Measurements from ENCODE around the gene PAGE2B. TPM values are rescaled to one million over a fixed set of nuclear protein-coding genes. Genes with fewer than 3 reads are reported as not detected.

PAGE2B gene, protein sequence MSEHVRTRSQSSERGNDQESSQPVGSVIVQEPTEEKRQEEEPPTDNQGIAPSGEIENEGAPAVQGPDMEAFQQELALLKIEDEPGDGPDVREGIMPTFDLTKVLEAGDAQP
- total RNA-seq = under 1 TPM in 1 of 2 experiments, not detected in 1; 0.68 TPM

DNA sequence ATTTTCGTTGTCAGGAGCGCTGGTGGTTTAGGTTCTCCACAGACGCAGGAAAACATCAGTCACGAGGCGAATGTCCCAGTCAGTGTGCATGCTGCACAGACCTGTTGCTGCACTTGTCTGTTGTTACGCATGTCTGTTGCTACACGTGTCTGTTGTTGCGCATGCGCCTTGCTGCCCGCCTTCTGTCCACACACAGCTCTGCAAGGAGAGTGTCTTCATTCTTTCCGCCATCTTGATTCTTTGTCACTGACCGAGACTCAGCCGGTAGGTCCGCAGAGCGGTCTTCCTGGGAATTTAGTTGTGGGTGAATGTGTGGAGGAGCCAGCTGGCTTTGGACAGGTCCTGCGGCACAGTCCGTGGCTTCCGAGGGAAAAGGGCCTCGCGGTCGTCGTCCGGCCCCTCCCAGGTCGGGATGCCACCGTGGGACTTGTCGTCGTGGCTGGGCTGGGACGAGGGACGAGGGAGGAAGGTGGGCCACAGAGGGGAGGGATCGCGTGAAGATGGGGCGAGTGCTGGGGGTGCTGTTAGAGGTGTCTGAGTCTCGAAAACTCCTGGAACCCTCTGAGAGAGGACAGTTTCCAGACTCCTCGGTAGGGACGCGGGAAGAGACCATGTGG lies at the start of gene PAGE2B:
TSS of gene PAGE2B (plus strand) at position 180 of the 617 bp plus-strand sequence. CDS start 1,012 bp downstream, outside the sequence.
- no peak for ATAC-seq
- CTCF ChIA-PET = no interaction called here

DNA sequence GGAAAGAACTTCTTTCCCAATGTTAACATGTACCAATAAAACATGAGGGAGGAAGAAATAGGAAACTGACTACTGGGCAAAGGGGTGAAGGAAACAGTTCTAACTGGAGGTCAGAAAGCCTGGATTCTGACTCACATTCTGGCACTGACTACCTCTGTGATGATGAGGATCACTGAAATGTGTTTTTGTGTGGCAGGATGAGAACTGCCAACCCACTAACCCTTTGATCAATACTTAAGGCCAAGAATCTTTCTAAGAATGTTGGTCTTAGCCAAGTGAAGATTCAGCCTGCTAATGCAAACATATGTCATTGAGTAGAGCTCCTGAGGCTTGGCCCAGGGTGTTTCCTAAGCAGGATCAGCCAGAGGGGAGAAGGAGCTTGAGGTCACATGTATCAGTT lies 48.7 kb upstream of the PAGE2B start:
- H3K27ac Mint-ChIP-seq = no peak overlapping the region
- ATAC-seq = no peak
- peaks cover 4% of the 10 kb centered on the region for H3K4me1 Mint-ChIP-seq (ENCODE audit: low read depth)
- CTCF ChIA-PET = no interaction called here
- POLR2A ChIA-PET = no interaction called here
- no peaks in the 10 kb centered on the region for H3K27me3 Mint-ChIP-seq
- H3K36me3 Mint-ChIP-seq (ENCODE audit: low read depth) = peaks cover 2% of the 10 kb centered on the region
- TF ChIP-seq, protein P1, sequence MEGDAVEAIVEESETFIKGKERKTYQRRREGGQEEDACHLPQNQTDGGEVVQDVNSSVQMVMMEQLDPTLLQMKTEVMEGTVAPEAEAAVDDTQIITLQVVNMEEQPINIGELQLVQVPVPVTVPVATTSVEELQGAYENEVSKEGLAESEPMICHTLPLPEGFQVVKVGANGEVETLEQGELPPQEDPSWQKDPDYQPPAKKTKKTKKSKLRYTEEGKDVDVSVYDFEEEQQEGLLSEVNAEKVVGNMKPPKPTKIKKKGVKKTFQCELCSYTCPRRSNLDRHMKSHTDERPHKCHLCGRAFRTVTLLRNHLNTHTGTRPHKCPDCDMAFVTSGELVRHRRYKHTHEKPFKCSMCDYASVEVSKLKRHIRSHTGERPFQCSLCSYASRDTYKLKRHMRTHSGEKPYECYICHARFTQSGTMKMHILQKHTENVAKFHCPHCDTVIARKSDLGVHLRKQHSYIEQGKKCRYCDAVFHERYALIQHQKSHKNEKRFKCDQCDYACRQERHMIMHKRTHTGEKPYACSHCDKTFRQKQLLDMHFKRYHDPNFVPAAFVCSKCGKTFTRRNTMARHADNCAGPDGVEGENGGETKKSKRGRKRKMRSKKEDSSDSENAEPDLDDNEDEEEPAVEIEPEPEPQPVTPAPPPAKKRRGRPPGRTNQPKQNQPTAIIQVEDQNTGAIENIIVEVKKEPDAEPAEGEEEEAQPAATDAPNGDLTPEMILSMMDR (IDR thresholded peaks at IDR 0.05) = no peak
- intact Hi-C loops (cut with micrococcal nuclease) = no loop called here
- no peak for DNase-seq
- H3K9me3 Mint-ChIP-seq = no peaks in the 10 kb centered on the region
- no peak overlapping the region for H3K4me3 Mint-ChIP-seq

More for the DNA sequence above, at the start of gene PAGE2B:
- intact Hi-C loops (cut with micrococcal nuclease) = no loop called here
- TF ChIP-seq, protein P1 (IDR thresholded peaks at IDR 0.05) = no peak
- POLR2A ChIA-PET = no interaction called here
- Mint-ChIP-seq H3K4me3 (no peak within 1 kb of the TSS), H3K9me3 (no peaks in the 10 kb centered on the region), H3K27ac (no peak within 1 kb of the TSS), H3K27me3 (no peaks in the 10 kb centered on the region), H3K4me1 (ENCODE audit: low read depth) (no peaks in the 10 kb centered on the region), H3K36me3 (ENCODE audit: low read depth) (no peaks in the 10 kb centered on the region)
- DNase-seq = no peak

DNA sequence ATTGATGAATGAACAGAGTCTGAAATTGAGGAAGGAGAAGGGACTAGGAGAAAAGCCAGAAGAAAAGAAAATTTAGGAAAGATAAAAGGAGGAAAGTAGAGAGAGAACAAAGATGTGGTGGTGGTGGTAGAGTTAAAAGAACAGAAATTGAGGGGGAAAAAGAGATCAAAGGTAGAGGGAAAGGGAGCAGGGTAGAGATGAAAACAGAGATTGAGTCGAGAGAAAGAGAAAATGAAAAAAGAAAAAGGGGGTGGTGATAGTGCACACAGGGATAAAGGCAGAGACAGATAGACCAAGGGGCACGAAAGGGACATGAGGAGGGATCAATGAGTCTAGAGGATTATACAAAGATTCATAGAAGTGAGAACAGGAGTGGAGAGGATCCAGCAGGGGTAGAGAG lies 48.0 kb upstream of the PAGE2B start:
- DNase-seq = no peak
- ChIA-PET POLR2A (no interaction called here), CTCF (no interaction called here)
- Mint-ChIP-seq H3K9me3 (no peaks in the 10 kb centered on the region), H3K27ac (no peak overlapping the region), H3K27me3 (no peaks in the 10 kb centered on the region), H3K4me3 (no peak overlapping the region), H3K36me3 (ENCODE audit: low read depth) (no peaks in the 10 kb centered on the region), H3K4me1 (ENCODE audit: low read depth) (peaks cover 4% of the 10 kb centered on the region)
- TF ChIP-seq, protein P1 (IDR thresholded peaks at IDR 0.05) = no peak
- ATAC-seq = no peak
- intact Hi-C loops (cut with micrococcal nuclease) = no loop called here

DNA sequence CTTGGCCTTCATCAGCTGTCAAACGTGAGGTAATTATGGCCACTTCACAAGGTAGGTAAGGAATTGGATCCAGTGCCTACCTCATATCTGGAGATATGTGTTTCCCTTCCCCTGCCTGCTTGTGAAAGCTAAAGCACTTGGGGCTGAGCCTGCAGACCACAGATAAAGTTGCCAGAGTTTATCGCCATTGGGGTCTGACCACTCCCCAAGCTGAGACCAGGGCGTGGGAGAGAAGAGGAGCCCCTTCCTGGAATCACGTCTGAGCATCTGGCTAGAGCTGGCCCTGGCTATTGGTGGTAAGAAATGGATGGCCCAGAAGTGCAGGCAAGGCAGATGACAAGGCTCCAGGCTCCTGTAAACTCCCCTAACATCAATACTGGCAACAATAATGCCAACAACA lies 46.8 kb upstream of the PAGE2B start:
- H3K4me1 Mint-ChIP-seq (ENCODE audit: low read depth) = peaks cover 4% of the 10 kb centered on the region
- TF ChIP-seq, protein P1 (IDR thresholded peaks at IDR 0.05) = no peak
- no peak overlapping the region for H3K4me3 Mint-ChIP-seq
- CTCF ChIA-PET = no interaction called here
- no peaks in the 10 kb centered on the region for H3K27me3 Mint-ChIP-seq
- DNase-seq = no peak
- H3K36me3 Mint-ChIP-seq (ENCODE audit: low read depth) = no peaks in the 10 kb centered on the region
- no peak overlapping the region for H3K27ac Mint-ChIP-seq
- intact Hi-C loops (cut with micrococcal nuclease) = no loop called here
- no peaks in the 10 kb centered on the region for H3K9me3 Mint-ChIP-seq
- POLR2A ChIA-PET = no interaction called here
- ATAC-seq = no peak

DNA sequence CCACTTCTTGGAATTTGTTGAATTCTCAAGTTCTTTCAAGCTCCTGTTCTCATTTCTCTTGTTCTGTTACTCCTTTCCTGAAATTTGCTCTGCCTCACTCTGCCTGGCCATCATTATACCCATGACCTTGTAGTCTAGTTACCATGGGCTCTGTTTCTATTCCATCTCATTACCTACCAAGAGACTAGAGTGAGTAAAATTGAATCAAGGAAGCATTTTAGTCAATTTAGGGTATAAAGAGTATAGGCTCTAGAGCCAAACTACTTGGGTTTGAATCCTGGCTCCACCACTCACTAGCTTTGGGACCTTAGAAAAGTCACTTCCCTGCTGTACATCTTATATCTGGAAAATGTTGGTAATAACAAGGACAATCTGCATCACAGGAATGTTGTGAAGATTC lies 46.2 kb upstream of the PAGE2B start:
- Mint-ChIP-seq H3K27me3 (no peaks in the 10 kb centered on the region), H3K27ac (no peak overlapping the region), H3K9me3 (no peaks in the 10 kb centered on the region), H3K36me3 (ENCODE audit: low read depth) (no peaks in the 10 kb centered on the region), H3K4me1 (ENCODE audit: low read depth) (peaks cover 4% of the 10 kb centered on the region), H3K4me3 (no peak overlapping the region)
- intact Hi-C loops (cut with micrococcal nuclease) = no loop called here
- ChIA-PET POLR2A (no interaction called here), CTCF (no interaction called here)
- DNase-seq (no peak), ATAC-seq (no peak)
- TF ChIP-seq, protein P1 (IDR thresholded peaks at IDR 0.05) = no peak
